Osteocyte (in vitro differentiated cells): Measurements from ENCODE around the gene ODAD3. TPM values are rescaled to one million over a fixed set of nuclear protein-coding genes. Genes with fewer than 3 reads are reported as not detected.

Experiments
- DNase-seq: peaks from one replicate; pipeline ENCODE4 v3.0.0; 2021; ENCODE audit warnings: mixed read lengths; ENCODE audit not compliant: unreplicated experiment; ENCODE audit errors: extremely low spot score
- H3K27ac Mint-ChIP-seq: one replicate; pipeline ENCODE4 v1.8.0; 2021; ENCODE audit warnings: mild to moderate bottlenecking, mixed read lengths; ENCODE audit not compliant: unreplicated experiment
- H3K27me3 Mint-ChIP-seq: one replicate; pipeline ENCODE4 v1.8.0; 2021; ENCODE audit warnings: mixed read lengths; ENCODE audit not compliant: unreplicated experiment
- H3K36me3 Mint-ChIP-seq: one replicate; pipeline ENCODE4 v1.8.0; 2021; ENCODE audit warnings: mixed read lengths; ENCODE audit not compliant: unreplicated experiment
- H3K4me1 Mint-ChIP-seq: one replicate; pipeline ENCODE4 v1.8.0; 2021; ENCODE audit warnings: mixed read lengths; ENCODE audit not compliant: unreplicated experiment
- H3K4me3 Mint-ChIP-seq: one replicate; pipeline ENCODE4 v1.8.0; 2021; ENCODE audit warnings: mild to moderate bottlenecking, moderate library complexity, mixed read lengths; ENCODE audit not compliant: unreplicated experiment
- H3K9me3 Mint-ChIP-seq: one replicate; pipeline ENCODE4 v1.8.0; 2021; ENCODE audit warnings: mixed read lengths; ENCODE audit not compliant: unreplicated experiment
- CTCF ChIP-seq: fragments of 200-600 bp; sonication (generic); IDR thresholded peaks from 2 replicates; pipeline ENCODE4 v1.5.0; 2021; ENCODE audit warnings: antibody characterized with exemption, mild to moderate bottlenecking, moderate library complexity
- total RNA-seq: library from RNA; stranded (reverse); gene quantifications from 2 replicates; pipeline ENCODE4 v1.2.1, GENCODE V29; 2021

ODAD3 gene
- total RNA-seq, 1 donor from 2014 or later = not detected

GRCh38 chr19:11378319-11379189 is 56.4 kb downstream of the ODAD3 start:
- peak overlapping the region; percentile 56 for H3K27ac Mint-ChIP-seq
- H3K4me3 Mint-ChIP-seq = no peak overlapping the region
- peaks cover 41% of the 10 kb centered on the region for H3K4me1 Mint-ChIP-seq
- no peaks in the 10 kb centered on the region for H3K9me3 Mint-ChIP-seq
- peaks cover 8% of the 10 kb centered on the region for H3K27me3 Mint-ChIP-seq
- TF ChIP-seq CTCF = peak; percentile 68
- H3K36me3 Mint-ChIP-seq = no peaks in the 10 kb centered on the region
- DNase-seq = no peak

- Mint-ChIP-seq H3K27me3 (peaks cover 7% of the 10 kb centered on the region), H3K4me1 (peaks cover 40% of the 10 kb centered on the region), H3K4me3 (no peak overlapping the region), H3K36me3 (no peaks in the 10 kb centered on the region), H3K27ac (no peak overlapping the region), H3K9me3 (no peaks in the 10 kb centered on the region)
- TF ChIP-seq CTCF = no peak
- no peak for DNase-seq
These were observed 57.2 kb downstream of the ODAD3 start for GRCh38 chr19:11377756-11378155.

- Mint-ChIP-seq H3K27ac (peak overlapping the region; percentile 86), H3K4me3 (peak overlapping the region; percentile 21), H3K36me3 (no peaks in the 10 kb centered on the region), H3K4me1 (peaks cover 38% of the 10 kb centered on the region), H3K9me3 (no peaks in the 10 kb centered on the region), H3K27me3 (peaks cover 4% of the 10 kb centered on the region)
- TF ChIP-seq CTCF = no peak
- DNase-seq = no peak
These were observed 57.7 kb downstream of the ODAD3 start for GRCh38 chr19:11377237-11377636.

GRCh38 chr19:11375143-11375948 is 59.6 kb downstream of the ODAD3 start:
- no peak for DNase-seq
- Mint-ChIP-seq H3K4me1 (peaks cover 26% of the 10 kb centered on the region), H3K27me3 (no peaks in the 10 kb centered on the region), H3K36me3 (no peaks in the 10 kb centered on the region), H3K4me3 (no peak overlapping the region), H3K9me3 (no peaks in the 10 kb centered on the region), H3K27ac (no peak overlapping the region)
- TF ChIP-seq CTCF = no peak
